ENCODE results near the gene TBC1D22A. TPM values are rescaled to one million over a fixed set of nuclear protein-coding genes. Genes with fewer than 3 reads are reported as not detected.

The TBC1D22A gene
- total RNA-seq, 1 experiment from 2014 or later = 26.0 TPM

DNA sequence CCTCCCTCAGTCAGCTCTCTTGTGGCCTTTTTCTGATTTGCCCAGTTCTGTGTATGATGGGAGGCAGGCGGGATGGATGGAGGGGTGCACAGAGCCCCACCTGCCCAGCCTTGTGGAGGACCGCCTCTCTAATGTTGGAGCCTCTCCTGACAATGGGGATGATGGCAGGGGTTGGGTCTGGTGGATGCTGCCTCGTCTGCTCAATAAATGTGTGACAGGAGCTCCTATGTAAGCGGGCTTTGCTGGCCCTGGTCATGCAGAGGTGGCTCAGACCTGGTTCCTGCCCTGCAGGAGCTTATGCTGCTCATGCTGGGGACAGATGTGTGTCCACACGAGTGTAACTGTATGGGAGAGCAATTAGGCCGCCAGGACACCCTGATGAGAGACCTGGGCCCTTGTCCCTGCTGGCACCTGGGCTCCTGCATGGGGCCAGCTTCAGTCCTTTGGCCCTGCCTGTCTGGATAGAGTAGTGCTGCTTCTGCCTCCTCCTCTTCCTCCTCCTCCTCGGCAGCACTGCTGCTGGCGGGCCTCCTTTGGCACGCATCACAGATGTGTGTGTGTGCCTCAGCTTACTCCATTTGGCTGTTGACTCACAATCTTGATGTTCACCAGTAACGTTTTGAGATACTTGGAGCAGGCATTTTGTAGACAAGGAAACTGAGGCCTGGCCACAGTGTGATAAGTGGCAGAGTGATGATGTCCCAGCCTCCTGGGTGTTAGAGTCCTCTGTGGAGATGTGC, 131.0 kb downstream of the TBC1D22A start:
- no peaks in the 10 kb centered on the region for H3K9me3 Mint-ChIP-seq (ENCODE audit: unreplicated experiment)
- H3K36me3 Mint-ChIP-seq (ENCODE audit: insufficient read depth, unreplicated experiment) = peaks cover 38% of the 10 kb centered on the region
- DNase-seq (ENCODE audit: unreplicated experiment) = no peak
- TF ChIP-seq, protein P1, sequence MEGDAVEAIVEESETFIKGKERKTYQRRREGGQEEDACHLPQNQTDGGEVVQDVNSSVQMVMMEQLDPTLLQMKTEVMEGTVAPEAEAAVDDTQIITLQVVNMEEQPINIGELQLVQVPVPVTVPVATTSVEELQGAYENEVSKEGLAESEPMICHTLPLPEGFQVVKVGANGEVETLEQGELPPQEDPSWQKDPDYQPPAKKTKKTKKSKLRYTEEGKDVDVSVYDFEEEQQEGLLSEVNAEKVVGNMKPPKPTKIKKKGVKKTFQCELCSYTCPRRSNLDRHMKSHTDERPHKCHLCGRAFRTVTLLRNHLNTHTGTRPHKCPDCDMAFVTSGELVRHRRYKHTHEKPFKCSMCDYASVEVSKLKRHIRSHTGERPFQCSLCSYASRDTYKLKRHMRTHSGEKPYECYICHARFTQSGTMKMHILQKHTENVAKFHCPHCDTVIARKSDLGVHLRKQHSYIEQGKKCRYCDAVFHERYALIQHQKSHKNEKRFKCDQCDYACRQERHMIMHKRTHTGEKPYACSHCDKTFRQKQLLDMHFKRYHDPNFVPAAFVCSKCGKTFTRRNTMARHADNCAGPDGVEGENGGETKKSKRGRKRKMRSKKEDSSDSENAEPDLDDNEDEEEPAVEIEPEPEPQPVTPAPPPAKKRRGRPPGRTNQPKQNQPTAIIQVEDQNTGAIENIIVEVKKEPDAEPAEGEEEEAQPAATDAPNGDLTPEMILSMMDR (IDR thresholded peaks at IDR 0.05; ENCODE audit: unreplicated experiment) = no peak
- BruUV-seq (replicated peaks) = no TSS peak
- ChIA-PET POLR2A (no interaction called here), CTCF (interaction anchor here (0.6 kb wide), 1 partner anchor 145 kb away, joined by 3 read pairs; no protein-coding TSS in a partner anchor)
- H3K27me3 Mint-ChIP-seq (ENCODE audit: insufficient read depth, unreplicated experiment) = no peaks in the 10 kb centered on the region
- H3K4me1 Mint-ChIP-seq (ENCODE audit: insufficient read depth, unreplicated experiment) = peaks cover 7% of the 10 kb centered on the region
- H3K27ac Mint-ChIP-seq (ENCODE audit: low read depth, unreplicated experiment) = no peak overlapping the region
- intact Hi-C loops (cut with micrococcal nuclease) = no loop called here
- H3K4me3 Mint-ChIP-seq (ENCODE audit: unreplicated experiment) = no peak overlapping the region

DNA sequence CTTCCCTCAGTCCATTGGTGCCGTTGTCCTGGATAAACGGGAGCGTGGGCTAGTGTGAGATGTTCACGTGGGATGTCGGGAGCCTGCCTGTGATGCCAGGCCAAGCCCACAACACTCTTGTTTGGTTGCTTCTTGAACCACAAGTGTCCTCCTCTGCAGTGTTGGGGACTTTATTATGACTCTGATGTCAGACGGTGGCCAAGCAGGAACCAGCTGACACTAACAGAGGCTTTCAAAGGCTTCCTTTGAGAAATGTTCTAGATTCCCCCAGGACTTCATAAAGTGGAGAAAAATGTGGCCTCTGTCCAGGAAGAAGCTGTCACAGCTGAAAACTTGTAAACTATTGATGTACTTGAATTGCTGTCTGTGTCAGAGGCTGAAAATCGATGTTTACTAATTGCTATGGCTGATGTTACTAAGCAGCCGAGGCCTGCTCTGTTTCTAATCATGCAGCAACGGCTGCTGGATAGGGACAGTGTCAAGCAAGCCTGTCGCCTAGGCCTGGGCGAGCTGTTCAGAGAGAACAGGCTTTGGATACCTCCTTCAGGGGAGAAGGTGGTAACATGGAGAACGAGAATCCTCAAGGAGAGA, 131.7 kb downstream of the TBC1D22A start:
- H3K4me1 Mint-ChIP-seq (ENCODE audit: insufficient read depth, unreplicated experiment) = peaks cover 7% of the 10 kb centered on the region
- H3K4me3 Mint-ChIP-seq (ENCODE audit: unreplicated experiment) = no peak overlapping the region
- no peaks in the 10 kb centered on the region for H3K27me3 Mint-ChIP-seq (ENCODE audit: insufficient read depth, unreplicated experiment)
- ChIA-PET POLR2A (no interaction called here), CTCF (no interaction called here)
- TF ChIP-seq, protein P1 (IDR thresholded peaks at IDR 0.05; ENCODE audit: unreplicated experiment) = no peak
- DNase-seq (ENCODE audit: unreplicated experiment) = no peak
- H3K36me3 Mint-ChIP-seq (ENCODE audit: insufficient read depth, unreplicated experiment) = peaks cover 35% of the 10 kb centered on the region
- H3K27ac Mint-ChIP-seq (ENCODE audit: low read depth, unreplicated experiment) = no peak overlapping the region
- no peaks in the 10 kb centered on the region for H3K9me3 Mint-ChIP-seq (ENCODE audit: unreplicated experiment)
- intact Hi-C loops (cut with micrococcal nuclease) = no loop called here
- BruUV-seq (replicated peaks) = no TSS peak

DNA sequence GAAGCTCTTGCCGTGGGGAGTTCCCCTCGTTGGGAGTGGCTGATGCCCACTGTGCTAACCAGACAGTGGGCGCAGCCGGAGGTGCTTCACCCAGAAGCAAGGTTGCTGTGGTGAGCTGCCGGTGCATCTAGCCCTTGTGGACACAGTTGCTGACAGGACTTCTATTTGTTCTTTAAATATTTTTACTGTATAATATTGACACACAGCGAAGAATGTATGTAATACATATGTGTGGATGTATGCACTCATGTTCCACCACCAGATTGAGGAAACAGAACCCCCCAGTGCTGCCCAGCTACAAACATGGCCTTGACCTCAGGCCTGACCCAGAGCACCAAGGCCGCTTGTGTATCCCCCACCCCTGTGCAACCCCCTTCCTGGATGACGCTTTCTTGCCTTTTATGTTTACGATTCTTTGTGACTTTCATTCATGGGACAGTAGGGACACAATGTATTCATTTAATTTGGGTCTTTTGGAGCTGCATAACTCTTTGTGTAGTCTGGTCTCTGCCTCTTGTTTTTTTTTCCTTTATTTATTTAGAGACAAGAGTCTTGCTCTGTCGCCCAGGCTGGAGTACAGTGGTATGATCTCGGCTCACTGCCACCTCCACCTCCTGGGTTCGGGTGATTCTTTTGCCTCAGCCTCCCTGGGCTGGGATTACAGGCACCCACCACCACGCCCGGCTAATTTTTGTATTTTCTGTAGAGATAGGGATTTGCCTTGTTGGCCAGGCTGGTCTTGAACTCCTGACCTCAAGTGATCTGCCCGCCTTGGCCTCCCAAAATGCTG, 132.6 kb downstream of the TBC1D22A start:
- Mint-ChIP-seq H3K4me3 (ENCODE audit: unreplicated experiment) (no peak overlapping the region), H3K27ac (ENCODE audit: low read depth, unreplicated experiment) (no peak overlapping the region), H3K9me3 (ENCODE audit: unreplicated experiment) (no peaks in the 10 kb centered on the region), H3K36me3 (ENCODE audit: insufficient read depth, unreplicated experiment) (peaks cover 29% of the 10 kb centered on the region), H3K4me1 (ENCODE audit: insufficient read depth, unreplicated experiment) (peaks cover 7% of the 10 kb centered on the region), H3K27me3 (ENCODE audit: insufficient read depth, unreplicated experiment) (no peaks in the 10 kb centered on the region)
- POLR2A ChIA-PET = no interaction called here
- no peak for DNase-seq (ENCODE audit: unreplicated experiment)
- intact Hi-C loops (cut with micrococcal nuclease) = no loop called here
- no TSS peak for BruUV-seq (replicated peaks)
- CTCF ChIA-PET = interaction anchor here (0.6 to 1.0 kb wide), 2 partner anchors 94 to 829 kb away, joined by 3 read pairs; no protein-coding TSS in a partner anchor
- TF ChIP-seq, protein P1 (IDR thresholded peaks at IDR 0.05; ENCODE audit: unreplicated experiment) = no peak

DNA sequence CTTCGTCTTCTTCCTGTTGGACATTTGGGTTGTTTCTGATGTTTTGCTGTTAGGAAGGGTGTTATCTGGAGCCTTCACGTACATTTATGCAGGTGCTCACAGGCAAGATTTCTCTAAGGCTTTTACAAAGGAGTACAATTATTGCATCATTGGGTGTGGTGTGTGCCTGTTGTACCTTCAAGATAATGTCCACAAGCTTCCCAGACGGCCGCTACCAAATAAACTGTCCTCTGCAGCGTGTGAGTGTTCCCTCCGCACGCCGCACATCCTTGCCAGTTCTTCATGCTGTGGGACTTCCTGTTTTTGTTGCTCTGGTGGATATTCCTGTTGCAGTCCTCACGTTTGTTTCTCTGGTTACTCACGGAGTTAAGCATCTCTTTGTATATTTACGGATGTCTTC, 133.3 kb downstream of the TBC1D22A start:
- BruUV-seq (replicated peaks) = no TSS peak
- ChIA-PET CTCF (interaction anchor here (1.0 kb wide), 1 partner anchor 95 kb away, joined by 3 read pairs; no protein-coding TSS in a partner anchor), POLR2A (no interaction called here)
- H3K4me3 Mint-ChIP-seq (ENCODE audit: unreplicated experiment) = no peak overlapping the region
- no peaks in the 10 kb centered on the region for H3K9me3 Mint-ChIP-seq (ENCODE audit: unreplicated experiment)
- TF ChIP-seq, protein P1 (IDR thresholded peaks at IDR 0.05; ENCODE audit: unreplicated experiment) = no peak
- no peak overlapping the region for H3K27ac Mint-ChIP-seq (ENCODE audit: low read depth, unreplicated experiment)
- intact Hi-C loops (cut with micrococcal nuclease) = no loop called here
- no peaks in the 10 kb centered on the region for H3K27me3 Mint-ChIP-seq (ENCODE audit: insufficient read depth, unreplicated experiment)
- peaks cover 7% of the 10 kb centered on the region for H3K4me1 Mint-ChIP-seq (ENCODE audit: insufficient read depth, unreplicated experiment)
- peaks cover 29% of the 10 kb centered on the region for H3K36me3 Mint-ChIP-seq (ENCODE audit: insufficient read depth, unreplicated experiment)
- DNase-seq (ENCODE audit: unreplicated experiment) = no peak
